NB4 (cell line): ENCODE measurements around the gene IRAK1.

Source experiments
- DNase-seq: peaks from one replicate; pipeline ENCODE4 v3.0.0; 2010; ENCODE audit warnings: low read depth
- H3K4me3 ChIP-seq: one replicate; pipeline ENCODE4 v1.5.1; 2011; ENCODE audit warnings: mild to moderate bottlenecking, low read depth, low read length, moderate library complexity
- MYC ChIP-seq: IDR thresholded peaks from 2 replicates; pipeline ENCODE4 v1.6.1; 2011; ENCODE audit warnings: low read depth, low read length
- POLR2A ChIP-seq: IDR thresholded peaks from 2 replicates; pipeline ENCODE4 v1.6.1; 2011; ENCODE audit warnings: mild to moderate bottlenecking; ENCODE audit not compliant: insufficient read length; ENCODE audit errors: extremely low read depth
- TF ChIP-seq, protein P1 (sequence below): IDR thresholded peaks from one replicate; pipeline ENCODE4 v1.5.1; 2012; ENCODE audit warnings: low read depth, low read length
- TF ChIP-seq, protein P2 (sequence below): IDR thresholded peaks from 2 replicates; pipeline ENCODE4 v1.6.1; 2011; ENCODE audit warnings: low read depth, low read length

IRAK1 gene

DNA sequence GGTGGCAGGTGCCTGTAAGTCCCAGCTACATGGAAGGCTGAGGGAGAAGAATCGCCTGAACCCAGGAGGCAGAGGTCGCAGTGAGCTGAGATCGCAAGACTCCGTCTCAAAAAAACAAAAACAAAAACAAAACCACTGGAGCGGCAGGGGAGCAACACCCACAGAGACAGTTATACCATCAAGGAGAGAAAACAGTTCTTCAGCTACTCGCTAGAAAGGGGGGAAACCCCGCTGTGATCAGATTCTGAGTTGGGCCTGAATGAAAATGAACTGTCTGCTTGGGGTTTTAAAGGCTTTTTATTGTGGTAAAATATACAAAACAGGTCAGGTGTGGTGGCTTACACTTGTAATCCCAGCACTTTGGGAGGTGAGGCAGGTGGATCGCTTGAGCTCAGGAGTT lies 16.8 kb upstream of the IRAK1 start:
- H3K4me3 ChIP-seq = no peak overlapping the region
- DNase-seq = no peak
- TF ChIP-seq, protein P1, sequence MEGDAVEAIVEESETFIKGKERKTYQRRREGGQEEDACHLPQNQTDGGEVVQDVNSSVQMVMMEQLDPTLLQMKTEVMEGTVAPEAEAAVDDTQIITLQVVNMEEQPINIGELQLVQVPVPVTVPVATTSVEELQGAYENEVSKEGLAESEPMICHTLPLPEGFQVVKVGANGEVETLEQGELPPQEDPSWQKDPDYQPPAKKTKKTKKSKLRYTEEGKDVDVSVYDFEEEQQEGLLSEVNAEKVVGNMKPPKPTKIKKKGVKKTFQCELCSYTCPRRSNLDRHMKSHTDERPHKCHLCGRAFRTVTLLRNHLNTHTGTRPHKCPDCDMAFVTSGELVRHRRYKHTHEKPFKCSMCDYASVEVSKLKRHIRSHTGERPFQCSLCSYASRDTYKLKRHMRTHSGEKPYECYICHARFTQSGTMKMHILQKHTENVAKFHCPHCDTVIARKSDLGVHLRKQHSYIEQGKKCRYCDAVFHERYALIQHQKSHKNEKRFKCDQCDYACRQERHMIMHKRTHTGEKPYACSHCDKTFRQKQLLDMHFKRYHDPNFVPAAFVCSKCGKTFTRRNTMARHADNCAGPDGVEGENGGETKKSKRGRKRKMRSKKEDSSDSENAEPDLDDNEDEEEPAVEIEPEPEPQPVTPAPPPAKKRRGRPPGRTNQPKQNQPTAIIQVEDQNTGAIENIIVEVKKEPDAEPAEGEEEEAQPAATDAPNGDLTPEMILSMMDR = no peak
- no peak for TF ChIP-seq MYC
- TF ChIP-seq POLR2A = no peak
- TF ChIP-seq, protein P2, sequence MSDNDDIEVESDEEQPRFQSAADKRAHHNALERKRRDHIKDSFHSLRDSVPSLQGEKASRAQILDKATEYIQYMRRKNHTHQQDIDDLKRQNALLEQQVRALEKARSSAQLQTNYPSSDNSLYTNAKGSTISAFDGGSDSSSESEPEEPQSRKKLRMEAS = no peak

DNA sequence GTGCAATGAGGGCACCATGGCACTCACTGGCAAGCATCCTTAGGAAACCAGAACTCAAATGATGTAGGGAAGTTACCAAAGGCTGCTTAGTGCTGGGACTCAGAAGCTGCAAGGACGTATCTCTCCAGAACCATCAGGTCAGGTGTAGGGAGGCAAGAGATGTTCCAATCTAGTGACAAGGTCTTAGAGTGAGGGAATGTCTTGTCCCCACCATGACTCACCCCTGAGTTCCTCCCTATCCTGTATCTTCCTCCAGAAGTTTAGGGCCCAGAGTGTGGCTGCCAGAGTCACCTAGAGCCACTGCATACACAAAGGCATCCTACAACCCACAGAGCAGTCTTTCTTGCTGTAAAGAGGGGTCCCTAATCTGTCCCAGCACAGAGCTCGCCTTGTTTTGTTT lies 14.1 kb upstream of the IRAK1 start:
- TF ChIP-seq, protein P1 = no peak
- no peak for TF ChIP-seq MYC
- TF ChIP-seq, protein P2 = no peak
- no peak for TF ChIP-seq POLR2A
- DNase-seq = no peak
- no peak overlapping the region for H3K4me3 ChIP-seq

DNA sequence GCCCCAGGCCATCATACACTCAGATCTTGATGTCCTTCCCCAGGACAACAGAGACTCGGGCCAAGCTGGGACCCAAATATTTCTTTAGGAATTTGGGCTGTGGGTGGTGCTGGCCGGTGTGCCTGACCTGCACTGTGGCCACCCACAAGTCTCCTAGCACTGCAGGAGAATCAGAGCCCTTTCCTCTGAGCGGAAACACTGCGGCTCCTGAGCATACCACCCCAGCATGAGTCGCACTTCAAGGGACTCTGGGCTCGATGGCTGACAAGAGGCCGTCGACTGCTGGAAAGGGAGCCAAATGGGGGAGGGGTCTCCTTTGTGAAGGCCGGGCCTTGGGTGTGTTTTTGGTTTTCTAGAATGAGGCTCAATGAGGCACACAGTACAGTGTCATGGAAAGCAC lies 13.0 kb upstream of the IRAK1 start:
- TF ChIP-seq, protein P1 = no peak
- no peak for TF ChIP-seq POLR2A
- no peak for TF ChIP-seq MYC
- TF ChIP-seq, protein P2 = no peak
- H3K4me3 ChIP-seq = no peak overlapping the region
- DNase-seq = no peak

DNA sequence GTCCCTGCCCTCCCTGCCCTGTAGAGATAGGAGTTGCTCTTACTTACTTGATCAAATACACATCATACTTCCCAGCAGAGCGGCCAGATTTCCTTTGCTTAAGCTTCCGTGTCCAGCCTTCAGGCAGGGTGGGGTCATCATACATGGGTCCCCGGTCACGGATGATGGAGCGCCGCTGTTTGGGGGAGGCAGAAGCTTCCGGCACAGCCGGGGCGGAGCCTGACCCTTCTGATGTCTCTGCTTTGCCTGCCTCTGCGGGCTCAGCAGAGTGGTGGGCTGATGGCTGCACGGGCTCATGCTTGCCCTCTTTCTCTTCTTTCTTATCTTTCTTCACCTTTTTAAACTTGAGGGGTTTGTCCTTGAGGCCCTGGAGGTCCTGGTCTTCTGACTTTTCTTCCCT lies 12.5 kb upstream of the IRAK1 start:
- TF ChIP-seq, protein P1 = no peak
- TF ChIP-seq MYC = no peak
- TF ChIP-seq, protein P2 = no peak
- TF ChIP-seq POLR2A = no peak
- no peak overlapping the region for H3K4me3 ChIP-seq
- no peak for DNase-seq

DNA sequence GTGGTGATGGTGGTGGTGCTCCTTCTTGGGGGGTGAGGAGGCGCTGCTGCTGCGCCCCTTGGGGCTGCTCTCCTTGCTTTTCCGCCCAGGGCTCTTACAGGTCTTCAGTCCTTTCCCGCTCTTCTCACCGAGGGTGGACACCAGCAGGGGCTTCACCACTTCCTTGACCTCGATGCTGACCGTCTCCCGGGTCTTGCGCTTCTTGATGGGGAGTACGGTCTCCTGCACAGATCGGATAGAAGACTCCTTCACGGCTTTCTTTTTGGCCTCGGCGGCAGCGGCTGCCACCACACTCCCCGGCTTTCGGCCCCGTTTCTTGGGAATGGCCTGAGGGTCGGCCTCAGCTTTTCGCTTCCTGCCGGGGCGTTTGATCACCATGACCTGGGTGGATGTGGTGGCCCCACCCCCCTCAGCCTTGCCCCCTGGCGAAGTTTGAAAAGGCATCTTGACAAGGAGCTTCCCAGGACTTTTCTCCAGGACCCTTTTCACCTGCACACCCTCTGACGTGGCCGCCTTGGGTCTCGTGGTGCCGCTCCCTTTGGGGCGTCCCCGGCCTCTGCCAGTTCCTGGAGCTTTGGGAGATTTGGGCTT lies 11.1 kb upstream of the IRAK1 start:
- TF ChIP-seq, protein P1 = no peak
- no peak for TF ChIP-seq MYC
- TF ChIP-seq, protein P2 = no peak
- no peak for TF ChIP-seq POLR2A

DNA sequence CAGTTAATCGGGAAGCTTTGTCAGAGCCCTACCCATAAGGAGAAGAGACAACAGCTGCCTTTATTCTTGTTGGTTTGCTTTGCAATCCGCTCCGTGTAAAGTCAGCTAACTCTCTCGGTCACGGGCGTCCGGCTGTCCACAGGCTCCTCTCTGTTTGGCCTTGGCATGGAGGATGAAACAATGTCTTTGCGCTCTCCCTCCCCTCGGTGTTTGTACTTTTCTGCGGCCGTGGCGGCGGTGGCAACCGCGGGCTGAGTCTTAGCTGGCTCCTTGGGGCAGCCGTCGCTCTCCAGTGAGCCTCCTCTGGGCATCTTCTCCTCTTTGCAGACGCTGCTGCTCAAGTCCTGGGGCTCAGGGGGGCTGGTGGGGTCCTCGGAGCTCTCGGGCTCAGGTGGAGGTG lies 10.6 kb upstream of the IRAK1 start:
- TF ChIP-seq, protein P1 = no peak
- DNase-seq = no peak
- no peak overlapping the region for H3K4me3 ChIP-seq

More for the DNA sequence above, 11.1 kb upstream of the IRAK1 start:
- no peak overlapping the region for H3K4me3 ChIP-seq
- DNase-seq = no peak
